Stimulated activated CD8-positive, alpha-beta memory T cell treated with anti-CD3 and anti-CD28 coated beads, Interleukin-4, amount 100 ng/mL, for 48 hours (primary cell): ENCODE results near the gene SNRNP48.

Source experiments
- DNase-seq: peaks from one replicate; pipeline ENCODE4 v3.0.0-alpha.2; 2020

Gene SNRNP48

GRCh38 chr6:7647504-7647903 lies 57.5 kb downstream of the SNRNP48 start:
- no peak for DNase-seq

- no peak for DNase-seq
These were observed 59.2 kb downstream of the SNRNP48 start for GRCh38 chr6:7649037-7649810.

GRCh38 chr6:7650878-7651277 lies 60.9 kb downstream of the SNRNP48 start:
- DNase-seq = no peak

GRCh38 chr6:7652957-7653356 lies 63.0 kb downstream of the SNRNP48 start:
- DNase-seq = no peak

- DNase-seq = no peak
These were observed 66.4 kb downstream of the SNRNP48 start for GRCh38 chr6:7656355-7656754.

- no peak for DNase-seq
These were observed 68.5 kb downstream of the SNRNP48 start for GRCh38 chr6:7658543-7658942.

GRCh38 chr6:7661364-7661763 lies 71.4 kb downstream of the SNRNP48 start:
- no peak for DNase-seq
